HepG2 (cell line): ENCODE measurements around the gene SRPRB. TPM values are rescaled to one million over a fixed set of nuclear protein-coding genes. Genes with fewer than 3 reads are reported as not detected.
A peak's percentile ranks its signal among the peaks of the same experiment; 100 is the strongest.

ENCODE experiments used
- ATAC-seq: fragments of 200-7000 bp; cut with Tn5 transposase; 3 replicates; pipeline ENCODE4 v1.9.1; 2020; ENCODE audit warnings: mild to moderate bottlenecking, moderate library complexity
- BruUV-seq: library from RNA; stranded (reverse); fragments of 400-500 nt; replicated peaks from 2 replicates; lab custom pipeline; 2021; lab: Mats Ljungman, UMichigan
- CTCF ChIA-PET: fragments of 300-600 bp; formaldehyde crosslinking; extraction: SDS; loops from one replicate; lab custom pipeline; 2021; ENCODE audit warnings: low total read pairs, inconsistent platforms, low intra/inter-chr PET ratio; lab: Yijun Ruan, JAX
- POLR2A ChIA-PET: fragments of 350-600 bp; sonication (Branson Sonifier 250); formaldehyde crosslinking; loops from one replicate; lab custom pipeline; 2020; ENCODE audit warnings: antibody characterized with exemption, inconsistent platforms; lab: Yijun Ruan, JAX
- DNase-seq: peaks from one replicate; pipeline ENCODE4 v3.0.0-alpha.2; 2015; ENCODE audit warnings: low spot score
- FAIRE-seq: peaks from 3 replicates; lab custom pipeline; 2011; peaks lifted over from hg19 to GRCh38; lab: Jason Lieb, UNC
- H2AFZ ChIP-seq: one replicate; pipeline ENCODE4 v1.6.1; 2011; ENCODE audit warnings: low read length, inconsistent platforms
- H3K27ac ChIP-seq: fragments of 300-600 bp; 3 replicates; pipeline ENCODE4 v1.8.0; 2011; ENCODE audit warnings: mixed run types, mild to moderate bottlenecking, mixed read lengths, low read length, inconsistent platforms; ENCODE audit not compliant: insufficient read depth; ENCODE audit errors: extremely low read length
- H3K27me3 ChIP-seq, 2 experiments: fragments of 200-600 bp in 1 of 2; 2 replicates in 1 of 2; 3 replicates in 1 of 2; pipeline versions ENCODE4 v1.6.0 to v1.8.0; 2011; ENCODE audit warnings: low read length in 2 of 2, mild to moderate bottlenecking in 2 of 2, moderate library complexity in 2 of 2, inconsistent platforms in 1 of 2; ENCODE audit not compliant: insufficient read depth in 2 of 2, control insufficient read depth in 1 of 2
- H3K36me3 ChIP-seq, 2 experiments: fragments of 200-600 bp in 1 of 2; replicated peaks in 1 of 2; 2 replicates in 1 of 2; 3 replicates in 1 of 2; pipeline versions ENCODE4 v1.5.1 to v1.8.0; 2011; ENCODE audit warnings: low read length in 2 of 2, inconsistent platforms in 1 of 2; ENCODE audit not compliant: insufficient read depth in 2 of 2, control insufficient read depth in 1 of 2
- H3K4me1 ChIP-seq: 2 replicates; pipeline ENCODE4 v1.5.1; 2012; ENCODE audit warnings: low read length, inconsistent platforms; ENCODE audit not compliant: insufficient read depth
- H3K4me2 ChIP-seq: 2 replicates; pipeline ENCODE4 v1.6.0; 2011; ENCODE audit warnings: low read depth, low read length, inconsistent platforms
- H3K4me3 ChIP-seq, 3 experiments: fragments of 200-600 bp in 1 of 3; sonication (generic), shearing (Covaris generic) in 1 of 3; replicated peaks in 1 of 3; 2 replicates each; pipeline ENCODE4 v1.5.1; 2011 to 2016; ENCODE audit warnings: low read length in 3 of 3, inconsistent platforms in 2 of 3, low read depth in 2 of 3, mild to moderate bottlenecking in 2 of 3, control low read depth in 1 of 3, mixed read lengths in 1 of 3; ENCODE audit not compliant: insufficient read depth in 1 of 3
- H3K79me2 ChIP-seq: one replicate; pipeline ENCODE4 v1.6.1; 2011; ENCODE audit warnings: low read length, inconsistent platforms; ENCODE audit not compliant: insufficient read depth
- H3K9ac ChIP-seq: 2 replicates; pipeline ENCODE4 v1.6.0; 2011; ENCODE audit warnings: mild to moderate bottlenecking, low read depth, low read length, inconsistent platforms; ENCODE audit not compliant: insufficient read depth
- H3K9me3 ChIP-seq: 2 replicates; pipeline ENCODE4 v1.5.1; 2012; ENCODE audit warnings: mild to moderate bottlenecking, low read length
- H4K20me1 ChIP-seq: 2 replicates; pipeline ENCODE4 v1.6.0; 2011; ENCODE audit warnings: inconsistent platforms, mild to moderate bottlenecking, low read length, moderate library complexity; ENCODE audit not compliant: insufficient read depth
- AGO2 ChIP-seq: fragments of 200-400 bp; formaldehyde crosslinking; optimal IDR thresholded peaks from 2 replicates; pipeline ENCODE3; 2017; ENCODE audit warnings: mild to moderate bottlenecking, low read depth, low read length, moderate library complexity
- BCL3 ChIP-seq: sonication (generic); formaldehyde crosslinking; IDR thresholded peaks from 2 replicates; pipeline ENCODE4 v1.5.1; 2020; ENCODE audit warnings: mild to moderate bottlenecking, missing genetic modification reagents, moderate library complexity
- BORCS8-MEF2B ChIP-seq: sonication (generic); formaldehyde crosslinking; IDR thresholded peaks from 2 replicates; pipeline ENCODE4 v1.8.0; 2022; ENCODE audit warnings: mild to moderate bottlenecking, missing genetic modification reagents
- CCAR2 ChIP-seq: fragments of 200-400 bp; formaldehyde crosslinking; optimal IDR thresholded peaks from 2 replicates; pipeline ENCODE3; 2018; ENCODE audit warnings: low read depth, mild to moderate bottlenecking, low read length, moderate library complexity
- PBX2 ChIP-seq: IDR thresholded peaks from 2 replicates; pipeline ENCODE4 v1.6.1; 2016; ENCODE audit warnings: control low read depth
- USF2 ChIP-seq, 2 experiments: sonication (generic) in 1 of 2; formaldehyde crosslinking in 1 of 2; IDR thresholded peaks; 2 replicates each; pipeline versions ENCODE4 v1.5.1 to v1.6.1; 2011 to 2020; ENCODE audit warnings: borderline replicate concordance in 1 of 2, low read depth in 1 of 2, low read length in 1 of 2, mild to moderate bottlenecking in 1 of 2, missing genetic modification reagents in 1 of 2, moderate library complexity in 1 of 2
- ZC3H13 ChIP-seq: sonication (generic); formaldehyde crosslinking; IDR thresholded peaks from 2 replicates; pipeline ENCODE4 v1.8.1; 2023; ENCODE audit warnings: mild to moderate bottlenecking, missing genetic modification reagents, moderate library complexity
- ZNF101 ChIP-seq: sonication (generic); formaldehyde crosslinking; IDR thresholded peaks from 2 replicates; pipeline ENCODE4 v1.4.0; 2020; ENCODE audit warnings: mild to moderate bottlenecking, low read depth, missing genetic modification reagents, borderline replicate concordance
- ZNF414 ChIP-seq: sonication (generic); formaldehyde crosslinking; IDR thresholded peaks from 2 replicates; pipeline ENCODE4 v1.5.0; 2020; ENCODE audit warnings: missing genetic modification reagents
- ZNF44 ChIP-seq: sonication (generic); formaldehyde crosslinking; IDR thresholded peaks from 2 replicates; pipeline ENCODE4 v1.5.1; 2020; ENCODE audit warnings: mild to moderate bottlenecking, missing genetic modification reagents
- ZNF773 ChIP-seq: sonication (generic); formaldehyde crosslinking; IDR thresholded peaks from 2 replicates; pipeline ENCODE4 v1.4.0; 2020; ENCODE audit warnings: missing genetic modification reagents, borderline replicate concordance
- WGBS: methylation state at CpG from one replicate; pipeline ENCODE4 v1.1.6; 2017; ENCODE audit warnings: low lambda C conversion rate; 5-methylcytosine and 5-hydroxymethylcytosine counted together
- in situ Hi-C: cut with HindIII; loops from 2 replicates; pipeline ENCODE4 v1.10.0; 2017; ENCODE audit warnings: low pct_unique_long_range_greater_than_20kb; ENCODE audit not compliant: extremely low pct_ligation_motif_present
- intact Hi-C: fragments of 100-400 bp; cut with micrococcal nuclease; formaldehyde crosslinking; loops from one replicate; pipeline ENCODE4 v1.10.0; 2022; ENCODE audit not compliant: unreplicated experiment
- polyA plus RNA-seq, 8 experiments: library from polyadenylated mRNA; depleted of rRNA in 3 of 8; stranded (reverse) in 7 of 8; unstranded in 1 of 8; fragments of >200 nt; fragmentation: Illumina TruSeq in 4 of 8; extraction: Trizol in 4 of 8; gene quantifications; 2 replicates each; pipeline versions ENCODE4 v1.2.1 to v1.2.3, GENCODE V29; 2011 to 2016; ENCODE audit warnings: low read depth in 4 of 8, missing spikeins in 1 of 8, mixed read lengths in 1 of 8; ENCODE audit not compliant: insufficient read depth in 1 of 8
- total RNA-seq, 5 experiments: library from RNA; depleted of rRNA; stranded (reverse); fragments of >200 nt; fragmentation: Illumina TruSeq; extraction: Trizol; gene quantifications; 2 replicates each; pipeline ENCODE4 v1.2.3, GENCODE V29; 2016; ENCODE audit warnings: low read depth in 1 of 5

SRPRB gene
- total and polyA plus RNA-seq, 2 of the 13 experiments (the other 11 are each of a cell fraction or from before 2014, with no cell fraction given): 41.0 to 111 TPM

GRCh38 chr3:133805702-133806475 is at the start of gene SRPRB (continued):
- no peak; the same call in 1 of the 2 replicates for TF ChIP-seq ZNF44 (CRISPR knock-in tag)
- peak; percentile 64; the same call in 1 of the 2 replicates for TF ChIP-seq ZNF773 (CRISPR knock-in tag)
- TF ChIP-seq CCAR2: no peak
- TF ChIP-seq USF2 (IDR thresholded peaks at IDR 0.05; ENCODE audit: low read depth, low read length): no peak
- TF ChIP-seq USF2 (CRISPR knock-in tag; IDR thresholded peaks at IDR 0.05; ENCODE audit: borderline replicate concordance): no peak

GRCh38 chr3:133756716-133757694 is 48.6 kb upstream of the SRPRB start:
- no peak overlapping the region for H3K4me2 ChIP-seq
- ChIA-PET CTCF (no interaction called here), POLR2A (interaction anchor here (1.0 to 2.9 kb wide), 3 partner anchors 11 to 95 kb away, joined by 3 to 7 read pairs (median 6); partner anchors contain the start of genes TF and TOPBP1)
- intact Hi-C loops: no loop called here
- peaks cover 14% of the 10 kb centered on the region for H3K79me2 ChIP-seq
- in situ Hi-C loops: no loop called here
- H3K9me3 ChIP-seq: no peaks in the 10 kb centered on the region
- H2AFZ ChIP-seq: no peak overlapping the region
- H3K9ac ChIP-seq: no peak overlapping the region
- peaks cover 57 to 95% of the 10 kb centered on the region in 2 experiments for H3K36me3 ChIP-seq
- no peak overlapping the region for H3K27ac ChIP-seq
- H3K4me1 ChIP-seq: peaks cover 43% of the 10 kb centered on the region
- no peak; the same call in 2 of the 3 replicates for ATAC-seq
- no TSS peak for BruUV-seq
- no peak for DNase-seq
- no peaks in the 10 kb centered on the region for H3K27me3 ChIP-seq
- H4K20me1 ChIP-seq: peaks cover 72% of the 10 kb centered on the region
- no peak for FAIRE-seq
- WGBS: 97% methylated on average over 20 of the region's 20 CpGs
- no peak overlapping the region for H3K4me3 ChIP-seq
- TF ChIP-seq BORCS8-MEF2B (CRISPR knock-in tag) (0 out of 2 replicates have a peak, but pooled peaks have one; percentile 46), PBX2 (CRISPR knock-in tag) (no peak), BCL3 (CRISPR knock-in tag) (no peak), ZNF101 (CRISPR knock-in tag) (no peak), ZC3H13 (CRISPR knock-in tag) (0 out of 2 replicates have a peak, but pooled peaks have one; percentile 44), AGO2 (peak; percentile 93), ZNF414 (CRISPR knock-in tag) (no peak)
